Mucosa of gallbladder (tissue), 1 donor: Measurements from ENCODE around the gene STK16. TPM values are rescaled to one million over a fixed set of nuclear protein-coding genes. Genes with fewer than 3 reads are reported as not detected.
A peak's percentile ranks its signal among the peaks of the same experiment; 100 is the strongest.
"Not testable (repeated sequence)": the region's sequence is repeated elsewhere in the genome, so short reads cannot be mapped to it uniquely, and the experiment has no call there.

ENCODE experiments used
- DNase-seq: peaks from one replicate; pipeline ENCODE4 v3.0.0-alpha.2; 2020; ENCODE audit warnings: low spot score
- total RNA-seq: library from RNA; stranded (reverse); gene quantifications from one replicate; pipeline ENCODE4 v1.2.1, GENCODE V29; 2021
- donor health status: DM: no; HTN: no; CAD: no.

STK16 gene
- total RNA-seq, 1 donor from 2014 or later: 27.5 TPM

DNA sequence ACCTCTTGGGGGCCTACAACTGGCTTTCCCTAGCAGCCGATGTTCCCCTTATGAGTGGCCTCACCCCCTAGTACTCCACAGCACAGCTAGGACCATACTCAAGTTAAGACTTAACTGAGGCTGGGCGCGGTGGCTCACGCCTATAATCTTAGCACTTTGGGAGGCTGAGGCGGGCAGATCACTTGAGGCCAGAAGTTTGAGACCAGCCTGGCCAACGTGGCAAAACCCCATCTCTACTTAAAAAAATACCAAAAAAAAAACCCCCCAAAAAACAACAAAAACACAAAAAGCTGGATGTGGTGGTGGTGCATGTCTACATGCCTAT is 41.8 kb downstream of the STK16 start:
- not testable (repeated sequence) for DNase-seq

DNA sequence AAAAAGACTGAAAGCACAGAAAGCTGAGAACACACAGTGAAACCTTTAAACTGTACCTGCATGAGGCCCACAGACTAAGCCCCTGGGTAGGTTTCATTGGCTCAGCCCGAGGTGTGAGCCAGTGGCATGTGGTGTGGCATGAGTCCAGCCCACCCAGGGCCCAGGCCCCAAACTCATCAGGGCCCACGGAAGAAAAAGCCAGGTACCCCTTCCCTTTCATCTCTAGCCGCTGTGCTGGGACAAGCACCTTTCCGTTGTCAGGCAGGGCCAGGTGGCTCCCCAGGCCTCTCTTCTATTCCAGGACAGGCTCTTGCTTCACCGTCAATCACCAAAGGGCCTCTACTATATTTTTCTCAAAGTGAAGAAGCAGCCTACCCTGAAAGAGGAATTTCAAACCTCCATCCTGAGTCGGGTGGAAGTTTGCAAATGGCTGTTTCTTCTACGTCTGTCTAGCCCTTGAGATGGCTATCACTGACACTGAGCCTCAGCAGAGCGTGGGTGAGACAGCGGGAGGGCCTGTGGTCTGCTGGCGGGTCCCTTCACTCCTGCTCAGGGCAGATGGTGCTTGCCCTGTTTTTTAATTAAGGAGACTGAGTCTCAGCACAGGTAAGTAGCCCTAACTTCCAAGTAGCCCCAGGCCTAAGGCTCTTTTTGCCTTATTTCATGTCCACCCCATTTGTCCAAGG is 42.4 kb downstream of the STK16 start:
- DNase-seq: no peak

DNA sequence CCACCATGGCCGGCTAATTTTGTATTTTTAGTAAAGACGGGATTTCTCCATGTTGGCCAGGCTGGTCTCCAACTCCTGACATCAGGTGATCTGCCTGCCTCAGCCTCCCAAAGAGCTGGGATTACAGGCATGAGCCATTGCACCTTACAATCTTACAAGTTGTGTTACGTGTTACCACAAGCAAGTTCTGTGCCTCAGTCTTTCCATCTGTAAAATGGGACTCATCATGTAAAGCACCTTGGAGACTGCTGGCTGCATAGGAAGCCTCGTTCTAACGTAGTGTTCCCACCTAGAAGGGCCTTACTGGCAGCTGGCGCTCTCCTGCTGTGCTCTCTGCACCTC is 43.9 kb downstream of the STK16 start:
- DNase-seq: no peak

DNA sequence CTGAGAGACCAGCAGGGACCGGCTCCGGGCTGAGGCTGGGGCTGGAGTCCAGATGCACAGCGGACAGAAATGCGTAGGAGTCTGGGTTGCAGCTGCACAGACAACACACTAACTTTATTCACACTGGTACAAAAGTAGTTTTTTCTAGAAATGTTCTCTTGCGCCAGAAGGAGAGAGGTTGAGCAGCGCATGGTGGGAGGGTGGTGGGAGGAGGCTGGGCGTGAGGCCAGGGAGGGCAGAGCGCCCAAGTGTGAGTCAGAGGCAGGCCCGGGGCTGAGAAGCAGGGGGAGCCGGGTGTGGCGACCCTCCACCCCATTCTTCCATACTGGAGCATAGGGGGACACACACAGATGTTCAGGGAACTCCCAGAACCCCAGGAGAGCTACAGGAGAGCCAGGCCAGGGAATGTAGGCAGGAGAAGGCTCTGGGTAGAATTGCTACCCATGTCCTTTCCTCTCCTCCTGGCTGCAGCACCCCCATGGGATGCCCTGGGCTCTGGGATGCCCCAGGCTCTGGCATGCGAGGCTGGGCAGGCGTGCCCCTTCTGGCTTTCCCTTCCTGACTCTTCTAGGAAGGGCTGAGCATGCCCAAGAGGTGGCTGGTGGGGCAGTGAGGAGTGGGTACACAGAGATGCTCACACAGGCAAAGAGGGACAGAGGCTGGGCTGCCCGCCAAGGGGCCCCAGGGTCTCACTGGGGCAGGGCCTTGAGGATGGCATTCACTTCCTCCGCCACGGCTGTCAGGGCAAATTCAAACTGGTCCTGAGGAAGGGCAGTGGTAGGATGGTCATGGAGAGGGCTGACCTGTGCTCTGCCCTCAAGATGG is 44.5 kb downstream of the STK16 start:
- DNase-seq: peak; percentile 51

DNA sequence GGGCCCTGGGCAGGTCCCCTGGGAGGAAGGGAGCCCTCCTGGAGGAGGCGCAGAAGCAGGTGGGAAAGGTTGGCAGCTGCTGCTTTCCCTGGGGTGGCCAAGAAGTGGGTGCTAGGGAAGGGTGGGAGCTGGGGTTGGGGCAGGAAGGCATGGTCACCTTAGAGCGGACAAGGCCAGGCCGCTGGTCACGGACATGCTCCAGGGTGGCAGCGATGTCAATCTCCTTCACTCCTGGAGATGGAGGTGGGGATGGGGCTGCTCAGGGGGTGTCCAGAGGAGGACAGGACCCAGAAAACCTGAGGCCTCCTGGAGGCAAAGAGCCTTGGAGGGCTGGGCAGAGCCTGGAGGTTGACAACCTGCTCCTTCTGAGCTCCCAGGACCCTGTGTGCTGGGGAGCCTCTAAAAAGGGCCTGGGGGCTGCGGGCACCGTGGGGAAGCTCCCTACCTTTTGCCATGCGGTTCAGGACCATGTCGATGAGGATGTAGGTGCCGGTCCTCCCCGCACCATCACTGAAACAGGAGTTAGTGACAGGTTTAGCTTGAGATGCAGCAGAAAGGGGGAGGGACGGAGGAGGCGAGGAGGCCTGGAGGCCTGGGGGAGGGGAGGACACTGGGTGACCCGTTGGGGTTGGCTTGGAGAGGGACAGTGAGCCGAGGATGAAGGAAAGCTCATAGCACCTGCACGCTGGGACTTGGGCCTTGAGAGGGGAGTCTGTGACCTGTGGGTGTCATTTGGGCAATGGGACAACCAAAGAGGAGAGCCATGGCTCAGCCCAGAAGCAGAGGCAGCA is 45.3 kb downstream of the STK16 start:
- no peak for DNase-seq

DNA sequence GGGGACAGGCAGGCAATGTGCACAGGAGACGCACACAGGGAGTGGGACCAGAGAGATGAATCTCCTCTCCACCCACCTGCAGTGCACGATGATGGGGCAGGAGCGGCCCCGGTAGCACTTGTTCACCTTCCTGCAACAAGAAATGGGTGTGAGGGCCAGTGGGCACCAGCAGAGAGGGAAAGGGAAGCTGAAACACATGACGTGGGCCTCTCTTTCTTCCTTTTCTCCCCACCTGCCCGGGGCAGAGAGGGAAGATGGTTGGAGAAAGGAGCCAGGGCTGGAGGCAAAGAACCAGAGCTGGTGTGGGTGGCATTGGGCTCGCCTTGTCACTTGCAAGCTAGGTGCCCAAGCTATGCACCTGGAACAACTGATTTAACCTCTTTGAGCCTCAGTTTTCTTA is 46.1 kb downstream of the STK16 start:
- DNase-seq: no peak

DNA sequence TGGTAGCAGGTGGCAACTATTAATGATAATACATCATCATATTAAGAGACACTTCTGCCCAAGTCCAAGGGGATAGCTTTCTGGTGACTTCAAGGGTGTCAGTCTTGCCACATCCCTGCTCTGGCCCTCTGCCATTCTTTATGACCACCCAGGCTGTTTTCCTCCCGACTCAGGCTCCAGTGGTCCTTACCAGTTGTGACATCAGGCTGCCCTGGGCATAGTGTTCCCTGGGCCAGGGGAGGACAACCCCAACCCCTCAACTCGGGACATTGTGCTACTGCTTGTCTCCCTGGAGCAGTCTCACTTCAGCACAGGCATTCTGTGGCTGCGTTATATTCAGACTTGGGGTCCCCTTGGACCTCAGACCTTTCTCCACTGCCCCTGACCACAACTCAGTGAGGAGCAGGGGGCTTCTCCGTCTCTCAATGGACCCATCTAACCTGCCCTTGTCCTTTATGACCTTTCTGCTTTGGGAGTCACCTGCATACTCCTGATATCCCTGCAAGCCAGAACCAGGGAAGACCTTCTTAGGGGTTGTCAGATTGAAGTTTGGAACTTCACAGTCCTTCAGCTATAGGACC is 46.7 kb downstream of the STK16 start:
- DNase-seq: no peak

DNA sequence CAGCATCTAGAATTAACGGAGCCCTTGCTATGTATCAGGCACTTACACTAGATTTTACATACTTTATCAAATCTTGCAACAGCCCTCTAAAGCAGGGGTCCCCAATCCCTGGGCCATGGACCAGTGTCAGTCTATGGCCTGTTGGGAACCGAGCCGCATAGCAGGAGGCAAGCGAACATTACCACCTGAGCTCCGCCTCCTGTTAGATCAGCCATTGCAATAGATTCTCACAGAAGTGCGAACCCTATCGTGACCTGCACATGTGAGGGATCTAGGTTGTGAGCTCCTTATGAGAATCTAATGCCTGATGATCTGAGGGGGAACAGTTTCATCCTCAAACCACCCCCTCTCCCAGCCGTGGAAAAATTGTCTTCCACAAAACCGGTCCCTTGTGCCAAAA is 47.3 kb downstream of the STK16 start:
- no peak for DNase-seq

DNA sequence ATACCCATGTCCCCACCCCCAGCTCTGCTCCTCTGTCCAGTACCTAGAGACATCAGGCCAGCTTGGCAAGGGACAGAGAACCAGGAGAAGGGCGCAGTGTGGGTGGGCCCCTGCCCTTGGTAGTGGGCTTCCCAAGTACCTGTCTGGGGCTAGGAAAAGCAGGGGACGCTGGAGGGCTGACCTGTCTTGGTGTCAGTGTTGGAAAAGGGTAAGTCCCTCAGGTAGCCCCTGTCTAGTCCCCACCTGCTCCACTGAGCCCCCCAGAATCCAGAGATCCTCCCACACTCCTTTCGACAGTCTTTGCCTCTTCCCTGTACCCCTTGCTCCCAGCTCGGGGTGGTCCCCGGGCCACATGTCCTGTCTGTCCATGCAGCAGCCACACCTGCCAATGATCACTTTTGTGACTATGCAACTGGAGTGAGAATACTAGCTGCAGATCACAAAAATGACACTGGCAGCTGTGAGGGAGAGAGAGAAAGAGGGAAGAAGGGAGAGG is 48.5 kb downstream of the STK16 start:
- DNase-seq: no peak

DNA sequence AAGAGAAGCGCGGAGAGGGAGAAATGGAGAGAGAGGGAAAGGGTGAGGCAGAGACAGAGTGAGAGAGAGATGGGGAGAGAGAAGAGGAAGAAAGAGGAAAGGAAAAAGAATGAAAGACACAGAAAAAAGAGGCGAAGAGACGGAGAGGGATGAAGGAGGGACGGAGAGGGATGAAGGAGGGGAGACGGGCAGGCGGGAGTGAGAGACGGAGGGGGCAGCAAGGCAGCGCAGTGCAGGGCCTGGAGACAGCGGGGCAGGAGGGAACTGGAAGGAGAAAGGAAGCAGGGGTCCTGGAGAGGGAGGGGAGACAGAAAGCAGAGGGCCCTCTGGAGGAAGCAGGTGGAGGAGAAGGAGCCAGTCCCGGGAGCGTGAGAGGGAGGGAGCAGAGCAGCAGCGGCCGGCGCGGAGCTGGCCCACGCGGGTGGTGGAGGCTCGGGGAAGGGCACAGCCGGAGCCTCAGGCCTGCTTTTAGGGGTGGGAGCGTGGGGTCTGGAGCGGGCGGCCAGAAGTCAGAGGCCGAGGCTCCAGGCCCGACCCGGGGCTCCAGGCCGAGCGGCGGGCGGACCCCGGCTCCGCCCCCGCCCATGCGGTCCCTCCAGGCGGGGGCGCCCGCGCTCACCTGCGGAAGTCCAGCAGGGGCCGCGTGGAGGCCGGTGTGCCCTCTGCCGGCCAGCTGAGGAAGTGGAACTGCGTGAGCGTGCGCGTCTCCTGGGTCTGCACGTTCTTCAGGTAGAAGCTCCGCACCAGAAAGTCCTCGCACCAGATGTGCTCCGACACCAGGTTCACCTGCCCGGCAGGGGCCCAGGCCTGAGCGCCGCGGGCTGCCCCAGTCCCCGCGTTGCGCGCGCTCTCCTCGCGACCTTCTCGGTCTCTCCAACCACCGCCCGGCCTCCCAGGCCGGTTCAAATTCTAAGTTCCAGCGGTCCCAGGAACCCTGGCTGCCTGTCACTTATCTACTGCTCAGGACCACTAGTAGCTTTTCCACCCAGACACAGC is 49.4 kb downstream of the STK16 start:
- peak; percentile 90 for DNase-seq

DNA sequence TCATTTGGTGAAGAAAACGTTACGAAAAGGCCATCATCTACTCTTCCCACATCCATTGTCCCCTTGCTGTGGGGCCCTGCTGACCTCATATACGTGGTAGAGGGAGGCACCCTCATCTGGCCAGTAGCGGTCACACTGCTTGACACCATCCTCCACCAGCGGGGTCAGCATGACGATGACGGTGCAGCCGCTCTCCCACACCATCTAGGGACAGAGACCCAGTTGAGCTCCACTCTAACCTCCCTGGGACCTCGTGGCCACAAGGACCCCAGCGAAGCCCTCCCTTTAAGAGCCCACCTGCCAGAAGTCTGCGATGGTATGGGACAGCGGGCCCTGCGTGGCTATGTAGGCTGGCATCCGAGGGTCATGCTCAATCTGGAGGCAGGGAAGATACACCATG is 50.9 kb downstream of the STK16 start:
- DNase-seq: no peak

DNA sequence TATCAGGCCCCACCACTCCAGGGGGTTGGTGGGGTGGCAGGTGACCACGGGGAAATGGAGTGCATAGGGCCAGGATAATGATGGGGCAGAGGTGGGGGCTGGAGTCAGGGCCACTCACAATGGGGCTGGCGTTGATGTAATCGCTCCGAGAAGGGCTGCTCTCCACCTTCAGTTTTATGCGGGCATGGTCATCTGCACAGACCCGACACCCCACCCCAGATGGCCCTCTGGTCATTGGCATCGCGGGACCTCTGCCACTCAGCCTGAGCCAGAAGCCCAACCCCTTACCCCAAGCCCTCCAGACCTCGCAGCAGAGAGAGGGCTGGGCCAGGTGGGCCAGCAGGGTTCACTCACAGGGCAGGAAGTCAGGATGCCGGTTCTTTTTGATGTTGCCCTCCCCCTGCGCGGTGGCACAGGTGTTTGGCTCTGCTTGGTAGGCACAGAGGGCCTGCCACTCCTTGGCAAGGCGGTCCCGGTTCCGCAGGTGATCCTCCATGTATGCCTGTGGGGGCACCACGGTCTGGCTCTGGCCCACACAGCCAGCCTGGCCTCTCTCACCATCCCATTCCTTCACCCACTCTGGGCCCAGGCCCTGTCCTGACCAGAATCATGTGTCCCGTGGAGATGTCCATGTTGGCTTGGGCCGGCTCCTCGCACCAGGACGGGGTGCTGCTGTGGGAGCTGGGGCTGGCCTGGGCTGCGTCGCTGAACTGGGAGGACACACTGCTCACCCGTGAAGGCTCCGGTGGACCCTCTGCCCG is 51.5 kb downstream of the STK16 start:
- no peak for DNase-seq

DNA sequence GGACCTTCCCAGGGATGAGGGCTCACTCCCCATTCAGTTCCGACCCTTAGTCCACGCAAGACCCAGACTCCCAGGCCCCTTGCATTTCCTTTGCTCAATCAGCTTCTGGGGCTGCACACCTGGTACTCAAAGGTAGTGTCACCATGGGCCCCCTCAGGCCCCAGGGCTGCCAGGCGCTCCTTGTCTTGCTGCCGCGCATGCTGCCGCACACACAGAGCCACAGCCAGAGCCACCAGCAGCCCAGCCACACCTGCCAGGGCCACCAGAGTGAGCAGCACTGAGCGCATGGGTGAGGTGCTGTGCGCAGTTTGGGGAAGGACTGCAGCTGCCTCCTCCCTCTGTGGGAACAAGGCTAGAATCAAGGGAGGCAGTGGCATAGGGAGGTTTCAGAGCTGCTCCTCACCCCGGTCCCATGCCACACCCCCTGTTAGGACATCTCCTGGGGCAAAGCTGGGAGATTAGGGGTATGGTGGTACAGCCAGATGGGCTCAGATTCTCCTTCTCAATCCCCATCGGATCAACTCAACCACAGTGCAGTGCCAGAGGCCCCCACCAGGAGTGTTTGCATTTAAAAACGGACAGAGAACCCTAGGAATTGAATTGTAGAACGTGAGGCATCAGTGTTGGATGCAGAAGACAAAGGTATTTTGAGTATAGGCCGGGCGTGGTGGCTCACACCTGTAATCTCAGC is 52.6 kb downstream of the STK16 start:
- no peak for DNase-seq

DNA sequence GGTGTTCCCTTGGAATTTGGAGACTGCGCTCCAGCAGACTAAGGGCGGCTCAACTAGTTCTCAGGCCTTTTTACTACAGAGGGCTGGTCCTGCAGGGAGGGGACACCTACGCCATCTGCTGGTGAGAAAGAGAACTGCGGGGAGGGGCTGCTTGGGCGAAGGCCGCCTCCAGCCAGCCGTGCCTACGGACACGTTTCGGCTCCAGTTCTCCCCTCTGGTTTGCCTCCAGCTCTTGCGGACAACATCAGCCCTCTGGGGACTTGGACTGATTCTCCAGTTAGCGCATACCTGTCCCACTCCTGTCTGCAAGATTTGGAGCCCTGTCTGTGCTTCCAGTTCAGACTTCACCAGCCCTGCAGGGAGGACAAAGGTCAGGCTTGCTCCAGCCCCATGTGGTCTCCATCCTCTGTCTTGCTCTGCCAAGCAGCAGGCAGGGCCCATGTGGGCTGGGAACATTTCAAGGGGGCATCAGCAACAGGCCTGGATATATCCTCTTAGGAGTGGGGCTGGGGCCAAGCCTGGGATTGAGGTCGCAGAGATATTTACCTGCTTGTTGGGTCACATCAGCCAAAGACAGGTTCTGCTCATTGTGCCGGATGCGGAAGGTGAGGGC is 53.6 kb downstream of the STK16 start:
- peak; percentile 92 for DNase-seq

DNA sequence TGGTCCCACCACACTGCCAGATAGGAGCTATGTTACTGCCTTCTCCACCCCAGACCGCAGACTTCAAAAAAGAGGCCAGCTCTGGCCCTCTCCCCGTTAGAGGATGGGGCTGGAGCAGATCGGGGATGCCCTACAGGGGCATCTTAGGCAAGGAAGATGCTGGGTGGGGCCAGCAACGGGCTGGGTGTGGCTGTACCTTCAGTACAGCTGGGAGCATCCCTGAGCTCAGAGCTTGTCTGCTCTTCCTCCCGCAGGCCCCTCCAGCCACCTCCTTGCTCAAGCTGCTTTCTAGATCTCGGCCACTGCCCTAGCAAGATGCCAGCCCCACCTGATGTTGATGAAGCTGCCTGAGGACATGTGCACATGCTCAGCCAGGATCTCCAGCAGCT is 54.1 kb downstream of the STK16 start:
- DNase-seq: no peak
